A549 (cell line): ENCODE results near the gene FGF4. TPM values are rescaled to one million over a fixed set of nuclear protein-coding genes. Genes with fewer than 3 reads are reported as not detected.

Source experiments
- ATAC-seq, 2 experiments: fragments of 200-7000 bp in 1 of 2; fragments of >200 bp in 1 of 2; cut with Nextera tagmentation in 1 of 2; cut with Tn5 transposase in 1 of 2; 3 replicates each; pipeline versions ENCODE4 v1.8.0 to v1.9.1; 2018 to 2020; ENCODE audit warnings: mild to moderate bottlenecking in 1 of 2, moderate library complexity in 1 of 2
- CTCF ChIA-PET: fragments of 300-600 bp; sonication (Branson Sonifier 250); formaldehyde crosslinking; extraction: SDS; loops from one replicate; lab custom pipeline; 2021; ENCODE audit warnings: antibody characterized with exemption, inconsistent platforms; lab: Yijun Ruan, JAX
- POLR2A ChIA-PET: fragments of 350-600 bp; formaldehyde crosslinking; extraction: SDS; loops from one replicate; lab custom pipeline; 2021; ENCODE audit warnings: antibody characterized with exemption, inconsistent platforms; lab: Yijun Ruan, JAX
- DNase-seq, 2 experiments: peaks; one replicate each; pipeline versions ENCODE4 v3.0.0 to v3.0.0-alpha.2; 2011 to 2016; ENCODE audit warnings: low read depth in 1 of 2, low spot score in 1 of 2
- FAIRE-seq: peaks from 2 replicates; lab custom pipeline; 2011; peaks lifted over from hg19 to GRCh38; lab: Jason Lieb, UNC
- H3K27ac ChIP-seq, 2 experiments: fragments of >200 bp; sonication (Bioruptor Twin); formaldehyde crosslinking; 3 replicates each; pipeline ENCODE4 v1.5.1; 2016 to 2017
- H3K4me1 ChIP-seq: fragments of >200 bp; sonication (Bioruptor Twin); formaldehyde crosslinking; 3 replicates; pipeline ENCODE4 v1.6.1; 2016
- H3K4me2 ChIP-seq: fragments of >200 bp; sonication (Bioruptor Twin); formaldehyde crosslinking; 3 replicates; pipeline ENCODE4 v1.6.1; 2016
- H3K4me3 ChIP-seq: fragments of >200 bp; sonication (Bioruptor Twin); formaldehyde crosslinking; 3 replicates; pipeline ENCODE4 v1.5.1; 2016
- H3K9me3 ChIP-seq: fragments of >200 bp; sonication (Bioruptor Twin); formaldehyde crosslinking; 3 replicates; pipeline ENCODE4 v1.6.1; 2016
- BHLHE40 ChIP-seq: IDR thresholded peaks from 2 replicates; pipeline ENCODE4 v1.6.1; 2012; ENCODE audit warnings: low read depth, low read length, inconsistent platforms
- CHD4 ChIP-seq: fragments of 200-600 bp; sonication (generic); IDR thresholded peaks from 2 replicates; pipeline ENCODE4 v1.6.1; 2016; ENCODE audit warnings: antibody characterized with exemption, mild to moderate bottlenecking, borderline replicate concordance
- E2F6 ChIP-seq: IDR thresholded peaks from 2 replicates; pipeline ENCODE4 v1.6.1; 2012; ENCODE audit warnings: low read depth, borderline replicate concordance
- EHF ChIP-seq: fragments of 250-450 bp; sonication (Bioruptor Pico); IDR thresholded peaks from 2 replicates; pipeline ENCODE4 v1.5.0; 2020; ENCODE audit warnings: mild to moderate bottlenecking
- EP300 ChIP-seq, 2 experiments: fragments of >200 bp; sonication (Bioruptor Twin); formaldehyde crosslinking; IDR thresholded peaks; 2 replicates in 1 of 2; 3 replicates in 1 of 2; pipeline ENCODE4 v1.6.1; 2016 to 2017
- FOSL2 ChIP-seq, 2 experiments: fragments of 450-650 bp in 1 of 2; fragments of >200 bp in 1 of 2; sonication (Bioruptor Twin) in 1 of 2; formaldehyde crosslinking; IDR thresholded peaks; 2 replicates each; pipeline versions ENCODE4 v1.5.0 to v1.6.1; 2016 to 2020; ENCODE audit warnings: mild to moderate bottlenecking in 1 of 2, moderate library complexity in 1 of 2
- HDAC2 ChIP-seq: fragments of 200-600 bp; sonication (generic); IDR thresholded peaks from 2 replicates; pipeline ENCODE4 v1.6.1; 2016
- HMGXB4 ChIP-seq: fragments of 250-450 bp; sonication (Bioruptor Pico); IDR thresholded peaks from 2 replicates; pipeline ENCODE4 v1.5.0; 2021; ENCODE audit warnings: mild to moderate bottlenecking, moderate library complexity, borderline replicate concordance
- HOXA7 ChIP-seq: fragments of 250-450 bp; sonication (Bioruptor Pico); IDR thresholded peaks from 2 replicates; pipeline ENCODE4 v1.5.0; 2020; ENCODE audit warnings: mild to moderate bottlenecking, moderate library complexity
- JUN ChIP-seq, 2 experiments: fragments of >200 bp; sonication (Bioruptor Twin); formaldehyde crosslinking; IDR thresholded peaks; 2 replicates in 1 of 2; 3 replicates in 1 of 2; pipeline ENCODE4 v1.6.1; 2016 to 2017
- KDM1A ChIP-seq: fragments of 200-600 bp; sonication (generic); IDR thresholded peaks from 2 replicates; pipeline ENCODE4 v1.6.1; 2016; ENCODE audit warnings: low read depth, mild to moderate bottlenecking
- MAZ ChIP-seq: fragments of 150-350 bp; IDR thresholded peaks from 2 replicates; pipeline ENCODE4 v1.6.1; 2014; ENCODE audit warnings: antibody characterized with exemption, low read depth, low read length, borderline replicate concordance
- MYC ChIP-seq: IDR thresholded peaks from 2 replicates; pipeline ENCODE4 v1.6.1; 2012; ENCODE audit warnings: mild to moderate bottlenecking, inconsistent platforms, low read length, improper control_type of control experiment, borderline replicate concordance
- NFE2L2 ChIP-seq: fragments of 150-350 bp; conservative IDR thresholded peaks from 2 replicates; pipeline ENCODE4 v1.6.1; 2014; ENCODE audit warnings: low read length
- RARB ChIP-seq: fragments of 250-450 bp; sonication (Bioruptor Pico); IDR thresholded peaks from 2 replicates; pipeline ENCODE4 v1.8.0; 2021; ENCODE audit warnings: mild to moderate bottlenecking, moderate library complexity
- REST ChIP-seq: fragments of 200-600 bp; sonication (generic); IDR thresholded peaks from 2 replicates; pipeline ENCODE4 v1.6.1; 2016; ENCODE audit warnings: antibody characterized with exemption, mild to moderate bottlenecking, moderate library complexity
- RFX5 ChIP-seq: fragments of 450-650 bp; IDR thresholded peaks from 2 replicates; pipeline ENCODE4 v1.7.1; 2014; ENCODE audit warnings: antibody characterized with exemption, mild to moderate bottlenecking, moderate library complexity
- SMC3 ChIP-seq: fragments of >200 bp; sonication (Bioruptor Twin); formaldehyde crosslinking; IDR thresholded peaks from 3 replicates; pipeline ENCODE4 v1.6.1; 2018; ENCODE audit warnings: inconsistent platforms
- WGBS: methylation state at CpG from one replicate; pipeline ENCODE4 v1.1.6; 2017; ENCODE audit errors: missing lambda C conversion rate; 5-methylcytosine and 5-hydroxymethylcytosine counted together
- polyA plus RNA-seq, 4 experiments: library from polyadenylated mRNA; depleted of rRNA in 3 of 4; stranded (reverse); fragments of >200 nt; fragmentation: RNase III in 1 of 4; extraction: RNeasy Plus Mini Kit Qiagen cat#74134 plus additional on column Dnase treatment in 1 of 4; gene quantifications; 2 replicates in 3 of 4; 3 replicates in 1 of 4; pipeline ENCODE4 v1.2.3, GENCODE V29; 2011 to 2017
- TF ChIP-seq, protein P1 (sequence below): fragments of 150-350 bp; IDR thresholded peaks from 2 replicates; pipeline ENCODE4 v1.6.1; 2014; ENCODE audit warnings: low read depth, mild to moderate bottlenecking, low read length

Gene FGF4
- polyA plus RNA-seq, 2 of the 4 experiments (the other 2 are of a cell fraction): not detected

- POLR2A ChIA-PET: no interaction called here
- peaks cover 9% of the 10 kb centered on the region; the same call in 2 of the 3 replicates for H3K9me3 ChIP-seq
- DNase-seq (no peak), FAIRE-seq (no peak), ATAC-seq (no peak)
- H3K4me3 ChIP-seq: no peak overlapping the region
- no peak overlapping the region for H3K27ac ChIP-seq
- 31% methylated on average over 4 of the region's 7 CpGs for WGBS
- no peaks in the 10 kb centered on the region for H3K4me1 ChIP-seq
- TF ChIP-seq HOXA7 (CRISPR knock-in tag): no peak
- TF ChIP-seq BHLHE40: no peak
- TF ChIP-seq NFE2L2: no peak
- TF ChIP-seq SMC3: no peak
- CTCF ChIA-PET: interaction anchor here (2.3 kb wide), 1 partner anchor 158 kb away, joined by 6 read pairs; no protein-coding TSS in a partner anchor
- no peak overlapping the region for H3K4me2 ChIP-seq
These were observed 42.2 kb downstream of the FGF4 start for GRCh38 chr11:69732910-69733309.

DNA sequence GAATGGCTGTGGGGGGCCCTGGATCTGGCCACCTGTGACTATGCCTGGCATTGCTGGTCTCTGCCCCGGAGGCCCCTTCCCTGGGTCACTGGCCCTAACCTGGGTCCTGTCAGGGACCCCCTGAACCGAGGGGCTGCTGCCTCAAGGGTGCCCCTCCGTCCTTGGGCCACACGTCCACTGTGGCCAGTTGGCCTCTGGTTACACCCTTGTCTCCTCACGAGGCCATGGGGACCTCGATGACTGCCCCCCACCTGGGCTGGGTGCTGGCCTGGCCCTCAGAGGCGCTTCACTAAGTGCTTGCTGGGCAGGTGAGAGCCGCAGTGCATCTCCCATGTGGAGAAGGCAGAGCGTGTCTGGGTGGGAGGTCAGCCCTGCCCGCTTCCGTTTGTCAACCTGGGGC, 44.0 kb downstream of the FGF4 start:
- H3K4me1 ChIP-seq: no peaks in the 10 kb centered on the region
- DNase-seq (no peak), ATAC-seq (no peak), FAIRE-seq (no peak)
- ChIA-PET CTCF (interaction anchor here (1.0 to 2.3 kb wide), 4 partner anchors 10 to 465 kb away, joined by 3 to 6 read pairs (median 4); no protein-coding TSS in a partner anchor), POLR2A (no interaction called here)
- no peak overlapping the region for H3K4me3 ChIP-seq
- TF ChIP-seq MYC: no peak
- no peak for TF ChIP-seq FOSL2 (IDR thresholded peaks at IDR 0.05)
- TF ChIP-seq FOSL2 (CRISPR knock-in tag; IDR thresholded peaks at IDR 0.05): no peak
- no peak for TF ChIP-seq RFX5
- no peak for TF ChIP-seq REST
- no peak for TF ChIP-seq RARB (CRISPR knock-in tag)
- TF ChIP-seq KDM1A: no peak
- no peak for TF ChIP-seq NFE2L2
- TF ChIP-seq MAZ: no peak
- no peak for TF ChIP-seq JUN (IDR thresholded peaks at IDR 0.05)
- TF ChIP-seq, protein P1, sequence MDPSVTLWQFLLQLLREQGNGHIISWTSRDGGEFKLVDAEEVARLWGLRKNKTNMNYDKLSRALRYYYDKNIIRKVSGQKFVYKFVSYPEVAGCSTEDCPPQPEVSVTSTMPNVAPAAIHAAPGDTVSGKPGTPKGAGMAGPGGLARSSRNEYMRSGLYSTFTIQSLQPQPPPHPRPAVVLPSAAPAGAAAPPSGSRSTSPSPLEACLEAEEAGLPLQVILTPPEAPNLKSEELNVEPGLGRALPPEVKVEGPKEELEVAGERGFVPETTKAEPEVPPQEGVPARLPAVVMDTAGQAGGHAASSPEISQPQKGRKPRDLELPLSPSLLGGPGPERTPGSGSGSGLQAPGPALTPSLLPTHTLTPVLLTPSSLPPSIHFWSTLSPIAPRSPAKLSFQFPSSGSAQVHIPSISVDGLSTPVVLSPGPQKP: no peak
- no peak for TF ChIP-seq HMGXB4 (CRISPR knock-in tag)
- no peak for TF ChIP-seq EHF (CRISPR knock-in tag)
- TF ChIP-seq EP300 (IDR thresholded peaks at IDR 0.05): no peak
- no peak for TF ChIP-seq CHD4
- no peak for TF ChIP-seq E2F6
- no peak for TF ChIP-seq HDAC2
- no peak overlapping the region for H3K4me2 ChIP-seq
- H3K27ac ChIP-seq: no peak overlapping the region
- peaks cover 9% of the 10 kb centered on the region; the same call in 2 of the 3 replicates for H3K9me3 ChIP-seq
- WGBS: no CpG with 5 or more reads among the region's 11 CpGs
